Fibroblast of lung (primary cell): ENCODE results near the gene SAPCD2. TPM values are rescaled to one million over a fixed set of nuclear protein-coding genes. Genes with fewer than 3 reads are reported as not detected.

Source experiments
- DNase-seq, 2 donors: peaks; one replicate each; pipeline versions ENCODE4 v3.0.0 to v3.0.0-alpha.2; 2010; ENCODE audit warnings: low read depth in 2 of 2
- H2AFZ ChIP-seq: 2 replicates; pipeline ENCODE4 v1.5.1; 2012; ENCODE audit warnings: low read length, control low read depth, inconsistent platforms
- H3K27ac ChIP-seq: 2 replicates; pipeline ENCODE4 v1.5.1; 2011; ENCODE audit warnings: low read length, control low read depth; ENCODE audit not compliant: insufficient read depth
- H3K27me3 ChIP-seq: 2 replicates; pipeline ENCODE4 v1.5.1; 2011; ENCODE audit warnings: mild to moderate bottlenecking, low read length; ENCODE audit not compliant: control insufficient read depth, insufficient read depth
- H3K36me3 ChIP-seq: 2 replicates; pipeline ENCODE4 v1.5.1; 2011; ENCODE audit warnings: low read length; ENCODE audit not compliant: control insufficient read depth, insufficient read depth
- H3K4me1 ChIP-seq: 2 replicates; pipeline ENCODE4 v1.5.1; 2011; ENCODE audit warnings: low read length; ENCODE audit not compliant: control insufficient read depth, insufficient read depth; ENCODE audit errors: extremely low read depth
- H3K4me2 ChIP-seq: 2 replicates; pipeline ENCODE4 v1.5.1; 2011; ENCODE audit warnings: low read length, control low read depth; ENCODE audit not compliant: insufficient read depth; ENCODE audit errors: extremely low read depth
- H3K4me3 ChIP-seq, 4 experiments: fragments of 200-600 bp in 1 of 4; sonication (generic) in 1 of 4; replicated peaks in 1 of 4; 2 replicates each; pipeline ENCODE4 v1.5.1; 2011 to 2016; ENCODE audit warnings: low read length in 4 of 4, low read depth in 3 of 4, mild to moderate bottlenecking in 3 of 4, control low read depth in 2 of 4, inconsistent platforms in 1 of 4, mixed read lengths in 1 of 4; ENCODE audit not compliant: insufficient read depth in 1 of 4; ENCODE audit errors: control extremely low read depth in 1 of 4
- H3K79me2 ChIP-seq: 2 replicates; pipeline ENCODE4 v1.5.1; 2012; ENCODE audit warnings: mild to moderate bottlenecking, low read length, inconsistent platforms; ENCODE audit not compliant: control insufficient read depth, insufficient read depth
- H3K9ac ChIP-seq: 2 replicates; pipeline ENCODE4 v1.5.1; 2011; ENCODE audit warnings: mild to moderate bottlenecking, low read length, control low read depth; ENCODE audit not compliant: insufficient read depth
- H3K9me3 ChIP-seq: 2 replicates; pipeline ENCODE4 v1.5.1; 2012; ENCODE audit warnings: low read depth, low read length; ENCODE audit not compliant: control insufficient read depth, insufficient read depth
- H4K20me1 ChIP-seq: 2 replicates; pipeline ENCODE4 v1.5.1; 2011; ENCODE audit warnings: low read length; ENCODE audit not compliant: control insufficient read depth, insufficient read depth; ENCODE audit errors: extremely low read depth
- EZH2 ChIP-seq: IDR thresholded peaks from 2 replicates; pipeline ENCODE4 v1.5.1; 2012; ENCODE audit warnings: low read length, control low read depth, mild to moderate bottlenecking; ENCODE audit errors: missing control alignments
- polyA plus RNA-seq, 2 donors: library from polyadenylated mRNA; depleted of rRNA in 1 of 2; stranded (reverse) in 1 of 2; unstranded in 1 of 2; fragments of >200 nt; gene quantifications; 2 replicates each; pipeline ENCODE4 v1.2.1, GENCODE V29; 2011 to 2012; ENCODE audit warnings: missing spikeins in 1 of 2
- total RNA-seq: library from RNA; depleted of rRNA; stranded (reverse); fragments of >200 nt; gene quantifications from 2 replicates; pipeline ENCODE4 v1.2.1, GENCODE V29; 2014
- TF ChIP-seq, protein P1 (sequence below), 2 donors: IDR thresholded peaks in 1 of 2; conservative IDR thresholded peaks in 1 of 2; 1 replicate in 1 of 2; 2 replicates in 1 of 2; pipeline ENCODE4 v1.5.1; 2011 to 2012; ENCODE audit warnings: low read length in 2 of 2, control low read depth in 1 of 2, inconsistent platforms in 1 of 2, low read depth in 1 of 2, mild to moderate bottlenecking in 1 of 2

SAPCD2 gene
- total and polyA plus RNA-seq, 2 donors (not counting 1 experiment from before 2014, with no cell fraction given), result 0.85 to 2.8 TPM

DNA sequence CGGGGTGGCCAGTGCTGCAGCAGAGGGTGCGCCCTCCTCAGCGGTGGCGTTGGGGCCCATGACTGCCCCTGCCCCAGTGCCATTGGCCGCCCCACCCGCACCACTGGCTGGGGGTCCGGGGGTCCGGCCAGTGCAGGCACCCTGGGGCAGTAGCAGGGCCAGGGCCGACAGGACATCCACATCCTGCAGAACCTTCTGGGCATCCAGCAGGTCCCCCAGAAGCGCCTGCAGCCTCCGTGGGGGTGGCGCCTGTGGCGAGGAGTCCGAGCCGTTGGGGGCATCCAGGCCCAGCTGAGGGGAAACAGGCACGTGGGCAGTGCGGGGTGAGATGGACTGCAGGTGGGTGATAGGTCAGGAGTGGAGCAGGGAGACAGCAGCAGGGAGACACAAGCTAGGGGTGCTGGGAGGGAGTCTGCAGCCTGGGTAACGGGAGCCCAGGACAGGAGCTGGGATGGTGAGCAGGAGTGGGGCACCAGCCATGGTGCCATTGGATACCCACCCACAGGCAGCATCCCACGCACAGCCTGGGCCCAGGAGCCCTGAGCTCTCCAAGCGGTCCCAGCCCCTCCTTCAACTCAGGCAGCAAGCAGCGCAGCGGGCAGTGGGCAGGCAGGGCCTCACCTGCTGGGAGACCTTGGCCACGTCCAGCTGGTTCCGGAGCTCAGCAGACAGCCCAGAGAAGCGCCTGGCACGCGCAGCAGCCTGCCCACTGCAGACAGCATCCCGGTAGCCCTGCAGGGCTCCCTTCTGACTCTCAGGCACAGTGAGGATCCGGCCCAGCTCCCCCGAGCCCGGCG is 49.4 kb downstream of the SAPCD2 start:
- H3K4me3 ChIP-seq, result no peak overlapping the region
- H3K27me3 ChIP-seq, result no peaks in the 10 kb centered on the region
- H2AFZ ChIP-seq, result no peak overlapping the region
- no peak overlapping the region for H3K9ac ChIP-seq
- no peak for DNase-seq
- H3K4me1 ChIP-seq, result no peaks in the 10 kb centered on the region
- H3K27ac ChIP-seq, result no peak overlapping the region
- H3K36me3 ChIP-seq, result peaks cover 6% of the 10 kb centered on the region
- no peaks in the 10 kb centered on the region for H4K20me1 ChIP-seq
- no peaks in the 10 kb centered on the region for H3K9me3 ChIP-seq
- TF ChIP-seq EZH2, result no peak
- TF ChIP-seq, protein P1, sequence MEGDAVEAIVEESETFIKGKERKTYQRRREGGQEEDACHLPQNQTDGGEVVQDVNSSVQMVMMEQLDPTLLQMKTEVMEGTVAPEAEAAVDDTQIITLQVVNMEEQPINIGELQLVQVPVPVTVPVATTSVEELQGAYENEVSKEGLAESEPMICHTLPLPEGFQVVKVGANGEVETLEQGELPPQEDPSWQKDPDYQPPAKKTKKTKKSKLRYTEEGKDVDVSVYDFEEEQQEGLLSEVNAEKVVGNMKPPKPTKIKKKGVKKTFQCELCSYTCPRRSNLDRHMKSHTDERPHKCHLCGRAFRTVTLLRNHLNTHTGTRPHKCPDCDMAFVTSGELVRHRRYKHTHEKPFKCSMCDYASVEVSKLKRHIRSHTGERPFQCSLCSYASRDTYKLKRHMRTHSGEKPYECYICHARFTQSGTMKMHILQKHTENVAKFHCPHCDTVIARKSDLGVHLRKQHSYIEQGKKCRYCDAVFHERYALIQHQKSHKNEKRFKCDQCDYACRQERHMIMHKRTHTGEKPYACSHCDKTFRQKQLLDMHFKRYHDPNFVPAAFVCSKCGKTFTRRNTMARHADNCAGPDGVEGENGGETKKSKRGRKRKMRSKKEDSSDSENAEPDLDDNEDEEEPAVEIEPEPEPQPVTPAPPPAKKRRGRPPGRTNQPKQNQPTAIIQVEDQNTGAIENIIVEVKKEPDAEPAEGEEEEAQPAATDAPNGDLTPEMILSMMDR (conservative IDR thresholded peaks at IDR 0.05 in 1 of 2, IDR thresholded peaks at IDR 0.05 in 1 of 2; ENCODE audit: low read depth in 1 of 2, low read length in 2 of 2), result no peak
- H3K4me2 ChIP-seq, result no peak overlapping the region
- no peaks in the 10 kb centered on the region for H3K79me2 ChIP-seq

DNA sequence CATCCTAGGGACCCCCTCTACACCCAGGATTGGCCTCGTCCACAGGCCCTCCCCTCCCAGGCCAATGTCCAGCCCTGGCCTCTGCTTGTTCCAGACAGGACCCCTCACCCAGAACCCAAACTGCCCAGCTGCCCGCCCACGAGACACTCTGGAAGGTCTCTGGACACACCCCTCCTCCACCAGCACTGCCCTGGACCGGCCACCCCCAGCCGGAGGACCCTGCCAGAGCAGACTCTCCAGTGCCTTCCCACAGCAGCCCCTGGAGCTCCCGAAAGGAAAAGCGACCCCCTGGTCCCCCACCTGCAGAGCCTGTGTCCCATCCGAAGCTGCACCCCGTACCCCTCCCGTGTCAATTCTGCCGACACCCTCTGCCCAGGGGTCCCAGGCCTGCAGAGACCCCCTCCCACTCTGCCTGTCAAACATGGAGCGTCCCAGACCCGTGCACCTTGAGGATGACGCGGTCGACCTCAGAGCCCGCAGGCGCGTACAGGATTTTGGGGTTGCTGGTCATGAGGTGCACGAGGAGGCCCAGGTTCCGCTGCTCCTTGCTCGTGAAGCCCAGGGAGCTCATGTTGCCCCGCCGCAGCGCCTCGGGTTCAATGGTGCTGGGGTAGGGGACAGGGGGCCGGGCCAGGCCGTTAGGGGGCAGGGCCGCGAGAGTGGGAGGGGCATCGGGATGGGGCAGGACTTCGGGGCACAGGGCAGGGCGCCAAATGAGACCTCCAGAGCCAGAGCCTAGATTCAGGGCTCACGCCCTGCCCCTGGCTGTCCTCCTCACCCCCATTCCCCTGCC is 50.3 kb downstream of the SAPCD2 start:
- Histone ChIP-seq H3K36me3 (peaks cover 10% of the 10 kb centered on the region), H3K4me1 (no peaks in the 10 kb centered on the region), H3K27me3 (no peaks in the 10 kb centered on the region), H4K20me1 (no peaks in the 10 kb centered on the region), H3K9ac (no peak overlapping the region), H2AFZ (no peak overlapping the region), H3K4me2 (no peak overlapping the region), H3K4me3 (no peak overlapping the region), H3K9me3 (no peaks in the 10 kb centered on the region), H3K27ac (no peak overlapping the region), H3K79me2 (no peaks in the 10 kb centered on the region)
- no peak for DNase-seq
- TF ChIP-seq, protein P1 (conservative IDR thresholded peaks at IDR 0.05 in 1 of 2, IDR thresholded peaks at IDR 0.05 in 1 of 2; ENCODE audit: low read depth in 1 of 2, low read length in 2 of 2), result no peak
- no peak for TF ChIP-seq EZH2

DNA sequence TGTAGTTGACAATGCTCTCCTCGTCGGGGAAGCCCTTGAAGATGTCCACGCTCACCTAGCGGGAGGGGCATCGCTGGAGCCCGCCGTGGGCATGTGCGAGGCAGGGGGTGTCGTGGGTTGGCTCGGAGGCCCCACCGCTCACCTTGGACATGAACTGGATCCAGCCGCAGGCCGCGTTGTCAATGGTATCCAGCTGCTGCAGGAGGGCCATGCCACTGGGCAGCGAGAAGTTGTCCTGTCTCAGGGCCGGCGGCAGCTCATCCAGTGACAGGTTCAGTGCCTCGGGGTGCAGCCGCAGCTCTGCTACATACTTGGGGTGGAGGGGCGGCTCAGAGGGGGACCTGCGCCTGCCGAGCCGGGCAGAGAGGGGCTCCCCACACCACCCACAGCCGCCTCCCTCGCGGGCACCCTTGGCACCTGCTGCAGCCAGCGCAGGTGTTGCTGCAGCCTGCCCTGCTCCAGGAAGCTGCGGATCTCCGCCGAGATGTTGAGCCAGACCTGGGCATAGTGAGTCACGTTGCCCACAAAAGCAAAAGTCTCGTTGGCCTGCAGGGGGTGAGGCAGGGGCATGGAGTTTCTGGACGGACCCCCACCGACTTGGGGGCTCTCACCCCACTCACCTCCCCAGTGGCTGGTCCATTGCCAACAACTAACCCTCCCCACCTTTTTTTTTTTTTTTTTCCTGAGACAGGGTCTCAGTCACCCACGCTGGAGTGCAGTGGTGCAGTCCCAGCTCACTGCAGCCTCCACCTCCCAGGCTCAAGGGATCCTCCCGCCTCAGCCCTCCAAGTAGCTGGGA is 51.4 kb downstream of the SAPCD2 start:
- Histone ChIP-seq H3K27me3 (no peaks in the 10 kb centered on the region), H3K4me1 (no peaks in the 10 kb centered on the region), H4K20me1 (no peaks in the 10 kb centered on the region), H3K9me3 (no peaks in the 10 kb centered on the region), H3K9ac (no peak overlapping the region), H3K27ac (no peak overlapping the region), H3K79me2 (no peaks in the 10 kb centered on the region), H2AFZ (no peak overlapping the region), H3K4me2 (no peak overlapping the region), H3K4me3 (no peak overlapping the region), H3K36me3 (peaks cover 10% of the 10 kb centered on the region)
- DNase-seq, result no peak
- TF ChIP-seq, protein P1 (conservative IDR thresholded peaks at IDR 0.05 in 1 of 2, IDR thresholded peaks at IDR 0.05 in 1 of 2; ENCODE audit: low read depth in 1 of 2, low read length in 2 of 2), result no peak
- TF ChIP-seq EZH2, result no peak
